ENCODE measurements around the gene PRR29.

GRCh38 chr17:63983320-63983719 lies 14.8 kb upstream of the PRR29 start:
- no peak for TF ChIP-seq POLR2A (IDR thresholded peaks at IDR 0.05)
- no peak for TF ChIP-seq CTCF (IDR thresholded peaks at IDR 0.05)
